ENCODE measurements around the gene TMEM247. TPM values are rescaled to one million over a fixed set of nuclear protein-coding genes. Genes with fewer than 3 reads are reported as not detected.

Gene TMEM247
- total and polyA plus RNA-seq, 12 donors = not detected

DNA sequence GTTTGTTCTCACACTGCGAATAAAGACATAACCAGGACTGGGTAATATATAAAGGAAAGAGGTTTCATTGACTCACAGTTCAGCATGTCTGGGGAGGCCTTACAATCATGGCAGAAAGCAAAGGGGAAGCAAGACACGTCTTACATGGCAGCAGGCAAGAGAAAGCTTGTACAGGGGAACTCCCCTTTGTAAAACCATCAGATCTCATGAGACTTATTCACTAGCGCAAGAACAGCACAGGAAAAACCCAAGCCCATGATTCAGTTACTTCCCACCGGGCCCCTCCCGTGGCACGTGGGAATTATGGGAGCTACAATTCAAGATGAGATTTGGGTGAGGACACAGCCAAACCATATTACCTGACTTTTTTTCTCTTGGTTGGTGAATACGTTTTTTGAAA is 51.3 kb downstream of the TMEM247 start:
- H3K9me3 ChIP-seq (replicated peaks in 1 of 3) = no peaks in the 10 kb centered on the region
- DNase-seq = no peak
- H3K4me3 ChIP-seq = no peak overlapping the region
- no peak overlapping the region for H3K27ac ChIP-seq
- H3K27me3 ChIP-seq = no peaks in the 10 kb centered on the region
- peaks cover 0 to 5% of the 10 kb centered on the region in 2 donors for H3K4me1 ChIP-seq (replicated peaks in 1 of 2)
- no peaks in the 10 kb centered on the region for H3K36me3 ChIP-seq (replicated peaks in 1 of 2)
- intact Hi-C loops (cut with DNase I) = no loop called here
- WGBS, 4 donors = 79 to 88% (median 82%) methylated on average over 7 of the region's 7 CpGs
- no peak for TF ChIP-seq POLR2A (IDR thresholded peaks at IDR 0.05)
- TF ChIP-seq, protein P1, sequence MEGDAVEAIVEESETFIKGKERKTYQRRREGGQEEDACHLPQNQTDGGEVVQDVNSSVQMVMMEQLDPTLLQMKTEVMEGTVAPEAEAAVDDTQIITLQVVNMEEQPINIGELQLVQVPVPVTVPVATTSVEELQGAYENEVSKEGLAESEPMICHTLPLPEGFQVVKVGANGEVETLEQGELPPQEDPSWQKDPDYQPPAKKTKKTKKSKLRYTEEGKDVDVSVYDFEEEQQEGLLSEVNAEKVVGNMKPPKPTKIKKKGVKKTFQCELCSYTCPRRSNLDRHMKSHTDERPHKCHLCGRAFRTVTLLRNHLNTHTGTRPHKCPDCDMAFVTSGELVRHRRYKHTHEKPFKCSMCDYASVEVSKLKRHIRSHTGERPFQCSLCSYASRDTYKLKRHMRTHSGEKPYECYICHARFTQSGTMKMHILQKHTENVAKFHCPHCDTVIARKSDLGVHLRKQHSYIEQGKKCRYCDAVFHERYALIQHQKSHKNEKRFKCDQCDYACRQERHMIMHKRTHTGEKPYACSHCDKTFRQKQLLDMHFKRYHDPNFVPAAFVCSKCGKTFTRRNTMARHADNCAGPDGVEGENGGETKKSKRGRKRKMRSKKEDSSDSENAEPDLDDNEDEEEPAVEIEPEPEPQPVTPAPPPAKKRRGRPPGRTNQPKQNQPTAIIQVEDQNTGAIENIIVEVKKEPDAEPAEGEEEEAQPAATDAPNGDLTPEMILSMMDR (IDR thresholded peaks at IDR 0.05) = no peak

DNA sequence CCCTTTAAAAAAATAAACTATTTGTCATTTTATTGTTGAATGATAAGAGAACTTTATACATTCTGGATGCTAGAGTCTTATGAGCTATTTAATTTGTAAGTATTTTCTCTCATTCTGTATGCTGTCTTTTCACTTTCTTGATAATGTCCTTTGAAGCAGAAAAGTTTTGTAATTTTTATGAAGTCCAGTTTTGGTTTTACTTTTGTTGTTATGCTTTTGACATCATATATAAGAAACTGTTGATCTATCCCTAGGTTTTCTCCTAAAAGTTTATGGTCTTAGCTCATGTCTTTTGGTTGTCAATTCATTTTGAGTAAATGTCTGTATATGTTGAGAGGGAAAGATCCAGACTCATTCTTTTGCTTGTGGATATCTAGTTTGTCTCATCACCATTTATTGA is 52.5 kb downstream of the TMEM247 start:
- no peak overlapping the region for H3K4me3 ChIP-seq
- no peak for DNase-seq
- no peak overlapping the region for H3K27ac ChIP-seq
- H3K36me3 ChIP-seq (replicated peaks in 1 of 2) = no peaks in the 10 kb centered on the region
- H3K4me1 ChIP-seq (replicated peaks in 1 of 2) = peaks cover 0 to 5% of the 10 kb centered on the region in 2 donors
- no peaks in the 10 kb centered on the region for H3K27me3 ChIP-seq
- TF ChIP-seq POLR2A (IDR thresholded peaks at IDR 0.05) = no peak
- TF ChIP-seq, protein P1 (IDR thresholded peaks at IDR 0.05) = no peak
- H3K9me3 ChIP-seq (replicated peaks in 1 of 3) = no peaks in the 10 kb centered on the region
- intact Hi-C loops (cut with DNase I) = loop anchor here in 1 of 2 donors (2.0 kb wide), 1 partner anchor 25 kb away; no protein-coding TSS in a partner anchor

Small RNAs within 50 kb of the gene (small RNA-seq; reads per million reads assigned to genes)
- gene RN7SL817P = 0 reads per million in 2 donors

Other genes with a start within 250 kb of the TMEM247 start
- gene EPAS1, start 182.2 kb upstream of the TMEM247 start, total RNA-seq = 100 to 1,000 TPM in 8 of 9 donors, 10 to 100 TPM in 1; 25.2 to 307 (median 225) TPM
- 100 to 1,000 TPM in 1 of 3 donors, 10 to 100 TPM in 2; 62.0 to 178 (median 65.2) TPM for gene EPAS1, start 182.2 kb upstream of the TMEM247 start, polyA plus RNA-seq
- 10 to 100 TPM; 24.8 to 86.4 (median 63.3) TPM for gene RHOQ, start 62.9 kb downstream of the TMEM247 start, total RNA-seq
- 10 to 100 TPM; 30.1 to 62.3 (median 40.9) TPM for gene RHOQ, start 62.9 kb downstream of the TMEM247 start, polyA plus RNA-seq
- gene ATP6V1E2, start 63.0 kb downstream of the TMEM247 start, total RNA-seq = 1 to 10 TPM; 1.4 to 9.8 (median 7.9) TPM
- 10 to 100 TPM in 1 of 3 donors, 1 to 10 TPM in 2; 3.2 to 10.1 (median 5.3) TPM for gene ATP6V1E2, start 63.0 kb downstream of the TMEM247 start, polyA plus RNA-seq
- 10 to 100 TPM; 24.8 to 53.5 (median 35.4) TPM for gene PIGF, start 137.5 kb downstream of the TMEM247 start, total RNA-seq
- gene PIGF, start 137.5 kb downstream of the TMEM247 start, polyA plus RNA-seq = 10 to 100 TPM in 2 of 3 donors, 1 to 10 TPM in 1; 8.9 to 40.3 (median 14.4) TPM
- 10 to 100 TPM in 8 of 9 donors, 1 to 10 TPM in 1; 5.7 to 22.9 (median 15.8) TPM for gene CRIPT, start 137.7 kb downstream of the TMEM247 start, total RNA-seq
- gene CRIPT, start 137.7 kb downstream of the TMEM247 start, polyA plus RNA-seq = 10 to 100 TPM; 13.6 to 17.8 (median 15.0) TPM
- gene SOCS5, start 219.7 kb downstream of the TMEM247 start, total RNA-seq = 10 to 100 TPM; 15.2 to 68.1 (median 27.1) TPM
- 10 to 100 TPM in 1 of 3 donors, 1 to 10 TPM in 2; 5.8 to 20.6 (median 9.5) TPM for gene SOCS5, start 219.7 kb downstream of the TMEM247 start, polyA plus RNA-seq

Data from adrenal gland (tissue), 12 donors.